B cell (primary cell): ENCODE results near the gene MPP2. TPM values are rescaled to one million over a fixed set of nuclear protein-coding genes. Genes with fewer than 3 reads are reported as not detected.

ENCODE experiments used
- ATAC-seq: fragments of 200-7000 bp; cut with Tn5 transposase; one replicate; pipeline ENCODE4 v1.10.0; 2021; ENCODE audit warnings: low read depth, mild to moderate bottlenecking, moderate number of reproducible peaks, moderate library complexity
- CTCF ChIA-PET: fragments of 350-600 bp; sonication (Branson Sonifier 250); formaldehyde crosslinking; loops from one replicate; lab custom pipeline; 2021; ENCODE audit warnings: antibody characterized with exemption, inconsistent platforms; lab: Charles Lee
- POLR2A ChIA-PET: fragments of 350-600 bp; sonication (Branson Sonifier 250); formaldehyde crosslinking; loops from one replicate; lab custom pipeline; 2021; ENCODE audit warnings: antibody characterized with exemption; lab: Charles Lee
- DNase-seq: peaks from one replicate; pipeline ENCODE4 v3.0.0; 2013
- H2AFZ ChIP-seq: 2 replicates; pipeline ENCODE4 v1.6.1; 2012; ENCODE audit warnings: mild to moderate bottlenecking, low read depth, low read length; ENCODE audit not compliant: insufficient read depth, poor library complexity, severe bottlenecking
- H3K27ac ChIP-seq, 2 donors: 1 replicate in 1 of 2; 2 replicates in 1 of 2; pipeline ENCODE4 v1.5.1; 2012 to 2013; ENCODE audit warnings: low read length in 2 of 2, mild to moderate bottlenecking in 2 of 2, moderate library complexity in 1 of 2
- H3K27me3 ChIP-seq, 4 experiments: fragments of 200-600 bp in 1 of 4; sonication (generic) in 1 of 4; replicated peaks in 1 of 4; 1 replicate in 2 of 4; 2 replicates in 2 of 4; pipeline versions ENCODE4 v1.6.1 to v1.7.0; 2013 to 2016; ENCODE audit warnings: low read length in 3 of 4, mild to moderate bottlenecking in 2 of 4, mixed read lengths in 1 of 4, moderate library complexity in 1 of 4; ENCODE audit not compliant: insufficient read depth in 4 of 4, control insufficient read depth in 3 of 4; ENCODE audit errors: control extremely low read depth in 1 of 4
- H3K36me3 ChIP-seq, 2 experiments: replicated peaks in 1 of 2; 1 replicate in 1 of 2; 2 replicates in 1 of 2; pipeline versions ENCODE4 v1.6.1 to v1.7.1; 2013; ENCODE audit warnings: low read length in 1 of 2; ENCODE audit not compliant: insufficient read depth in 2 of 2, control insufficient read depth in 1 of 2; ENCODE audit errors: control extremely low read depth in 1 of 2, extremely low read depth in 1 of 2
- H3K4me1 ChIP-seq, 2 donors: fragments of 200-600 bp in 1 of 2; sonication (generic) in 1 of 2; 1 replicate in 1 of 2; 2 replicates in 1 of 2; pipeline versions ENCODE4 v1.5.1 to v1.6.1; 2013 to 2017; ENCODE audit warnings: low read length in 2 of 2; ENCODE audit not compliant: control insufficient read depth in 2 of 2, insufficient read depth in 2 of 2
- H3K4me2 ChIP-seq: replicated peaks from 2 replicates; pipeline ENCODE3; 2012; ENCODE audit warnings: mild to moderate bottlenecking, low read depth, low read length; ENCODE audit not compliant: poor library complexity, severe bottlenecking
- H3K4me3 ChIP-seq, 5 experiments: fragments of 200-600 bp in 1 of 5; sonication (generic) in 1 of 5; 1 replicate in 3 of 5; 2 replicates in 2 of 5; pipeline versions ENCODE4 v1.5.1 to v1.7.0; 2011 to 2016; ENCODE audit warnings: low read length in 4 of 5, mild to moderate bottlenecking in 4 of 5, low read depth in 2 of 5, control low read depth in 1 of 5, moderate library complexity in 1 of 5; ENCODE audit not compliant: insufficient read depth in 1 of 5; ENCODE audit errors: control extremely low read depth in 1 of 5, extremely low read depth in 1 of 5
- H3K79me2 ChIP-seq: fragments of 200-600 bp; sonication (generic); one replicate; pipeline ENCODE4 v1.6.0; 2016; ENCODE audit warnings: low read length; ENCODE audit not compliant: control insufficient read depth, insufficient read depth
- H3K9ac ChIP-seq: fragments of 200-600 bp; sonication (generic); 2 replicates; pipeline ENCODE4 v1.6.1; 2017; ENCODE audit warnings: mild to moderate bottlenecking, low read length, moderate library complexity
- H3K9me3 ChIP-seq, 3 donors: one replicate each; pipeline versions ENCODE4 v1.6.1 to v1.7.1; 2013; ENCODE audit warnings: low read length in 2 of 3; ENCODE audit not compliant: control insufficient read depth in 2 of 3, insufficient read depth in 1 of 3; ENCODE audit errors: control extremely low read depth in 1 of 3
- H4K20me1 ChIP-seq: 2 replicates; pipeline ENCODE4 v1.6.0; 2012; ENCODE audit warnings: mild to moderate bottlenecking, low read length; ENCODE audit not compliant: insufficient read depth, control insufficient read depth, poor library complexity, severe bottlenecking
- H3K27ac Mint-ChIP-seq: one replicate; pipeline ENCODE4 v1.8.0; 2021; ENCODE audit warnings: mixed read lengths
- H3K27me3 Mint-ChIP-seq: one replicate; pipeline ENCODE4 v1.8.0; 2021; ENCODE audit warnings: mixed read lengths
- H3K4me1 Mint-ChIP-seq: one replicate; pipeline ENCODE4 v1.8.0; 2021; ENCODE audit warnings: mixed read lengths
- H3K4me3 Mint-ChIP-seq: one replicate; pipeline ENCODE4 v1.8.0; 2021; ENCODE audit warnings: mixed read lengths
- H3K9me3 Mint-ChIP-seq: one replicate; pipeline ENCODE4 v1.8.0; 2022; ENCODE audit warnings: mixed read lengths; ENCODE audit not compliant: insufficient read depth
- CTCF ChIP-seq: fragments of 200-600 bp; IDR thresholded peaks from one replicate; pipeline ENCODE4 v1.8.0; 2022; ENCODE audit warnings: antibody characterized with exemption, mild to moderate bottlenecking
- EZH2 ChIP-seq: IDR thresholded peaks from 2 replicates; pipeline ENCODE4 v1.6.1; 2012; ENCODE audit warnings: borderline replicate concordance, low read depth, mild to moderate bottlenecking, moderate library complexity, low read length; ENCODE audit not compliant: insufficient read depth, poor library complexity, severe bottlenecking
- WGBS: methylation state at CpG from one replicate; pipeline ENCODE4 v1.1.5; 2013; ENCODE audit warnings: missing lambda C conversion rate; ENCODE audit not compliant: insufficient coverage; 5-methylcytosine and 5-hydroxymethylcytosine counted together
- intact Hi-C: fragments of 100-400 bp; cut with micrococcal nuclease; formaldehyde crosslinking; loops from one replicate; pipeline ENCODE4 v1.10.0; 2022
- polyA plus RNA-seq: library from polyadenylated mRNA; depleted of rRNA; stranded (reverse); fragments of >200 nt; gene quantifications from 2 replicates; pipeline ENCODE4 v1.2.3, GENCODE V29; 2012
- total RNA-seq, 2 donors: library from RNA; stranded (reverse); fragments of 120-200 nt in 1 of 2; gene quantifications; 1 replicate in 1 of 2; 2 replicates in 1 of 2; pipeline versions ENCODE4 v1.2.3 to v1.2.4, GENCODE V29; 2013 to 2022

The MPP2 gene
- total and polyA plus RNA-seq, 2 donors (not counting 1 experiment from before 2014, with no cell fraction given) = 0.15 TPM; not detected in 1

DNA sequence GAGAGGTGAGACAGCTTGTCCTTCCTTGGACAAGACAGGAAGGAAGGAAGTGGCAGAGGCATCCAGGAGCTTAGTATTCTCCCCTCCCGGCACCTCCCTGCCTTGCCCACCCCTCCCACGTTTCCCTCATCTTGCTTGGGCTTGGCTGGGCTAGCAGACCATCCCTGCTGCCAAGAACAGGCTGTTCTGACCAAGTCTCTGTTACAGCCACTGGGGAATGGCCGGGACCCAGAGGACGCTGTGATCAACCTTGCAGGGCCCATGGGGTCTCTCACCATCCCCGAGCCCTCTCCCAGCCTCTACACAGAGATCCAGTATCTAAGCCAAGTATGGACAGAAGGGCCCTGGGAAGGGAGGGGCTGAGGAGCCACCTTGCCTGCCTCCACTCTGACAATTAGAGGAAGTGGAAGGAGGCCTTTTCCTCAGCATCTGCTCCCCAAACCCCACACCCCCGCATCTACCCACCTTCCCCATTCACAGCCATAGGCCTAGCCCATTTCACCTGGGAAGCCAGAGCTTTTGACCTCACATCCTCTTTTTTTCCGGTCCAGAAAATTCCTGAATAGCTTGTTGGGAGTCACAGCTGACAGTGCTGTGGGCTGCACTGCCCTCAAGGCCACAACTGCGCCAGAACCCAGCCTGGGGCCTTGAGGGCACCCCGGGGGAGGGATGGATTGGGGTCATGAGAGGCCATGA lies 46.3 kb downstream of the MPP2 start:
- Histone ChIP-seq H3K36me3 (no peaks in the 10 kb centered on the region), H3K9ac (no peak overlapping the region), H3K9me3 (peaks cover 0 to 13% (median 0%) of the 10 kb centered on the region in 3 donors), H3K27ac (no peak overlapping the region), H2AFZ (no peak overlapping the region), H4K20me1 (no peaks in the 10 kb centered on the region), H3K4me1 (no peaks in the 10 kb centered on the region), H3K4me2 (no peak overlapping the region), H3K79me2 (no peaks in the 10 kb centered on the region), H3K27me3 (peaks cover 0 to 23% (median 2%) of the 10 kb centered on the region in 4 experiments), H3K4me3 (no peak overlapping the region)
- Mint-ChIP-seq H3K4me3 (no peak overlapping the region), H3K27ac (no peak overlapping the region), H3K27me3 (peaks cover 38% of the 10 kb centered on the region), H3K4me1 (no peaks in the 10 kb centered on the region), H3K9me3 (no peaks in the 10 kb centered on the region)
- TF ChIP-seq CTCF = no peak
- no peak for TF ChIP-seq EZH2
- intact Hi-C loops = no loop called here
- 71% methylated on average over 8 of the region's 9 CpGs for WGBS
- no peak for ATAC-seq
- CTCF ChIA-PET = interaction anchor here (0.9 kb wide), 1 partner anchor 18 kb away, joined by 3 read pairs; no protein-coding TSS in a partner anchor
- no peak for DNase-seq
- POLR2A ChIA-PET = no interaction called here

DNA sequence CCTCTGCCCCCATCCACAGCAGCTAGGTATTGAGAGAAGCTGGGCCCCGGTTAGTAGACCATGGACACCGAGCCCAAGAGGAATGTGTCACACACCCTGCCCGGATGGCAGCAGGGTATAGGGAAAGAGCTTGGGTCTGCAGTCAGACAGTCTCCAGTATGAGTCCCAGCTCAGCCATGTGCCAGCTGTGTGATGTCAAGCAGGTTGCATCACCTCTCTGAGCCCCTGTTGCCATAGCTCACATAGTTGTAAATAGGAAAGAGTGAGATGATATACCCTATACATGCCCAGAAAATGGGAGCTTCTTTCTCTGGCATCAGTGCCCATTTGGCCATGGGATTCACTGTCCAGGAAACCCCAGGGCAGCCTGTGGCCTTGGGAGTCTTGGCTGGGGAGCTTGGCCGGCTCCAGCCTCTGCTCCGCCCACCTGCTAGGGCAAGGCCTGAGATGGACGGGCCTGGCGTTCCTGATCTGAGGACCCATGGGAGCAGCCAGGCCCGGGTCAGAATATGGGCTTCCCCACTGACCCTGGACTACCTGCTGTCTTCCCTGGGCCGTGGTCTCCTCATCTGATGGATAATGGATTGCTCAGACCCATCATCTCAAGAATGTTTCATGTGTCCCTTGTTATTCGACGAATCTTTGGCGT lies 47.1 kb downstream of the MPP2 start:
- CTCF ChIA-PET = interaction anchor here (1.4 kb wide), 1 partner anchor 18 kb away, joined by 5 read pairs; no protein-coding TSS in a partner anchor
- WGBS = 92% methylated on average over 10 of the region's 12 CpGs
- no peak for TF ChIP-seq CTCF
- TF ChIP-seq EZH2 = no peak
- H3K4me1 ChIP-seq = no peaks in the 10 kb centered on the region
- no peaks in the 10 kb centered on the region for H4K20me1 ChIP-seq
- no peaks in the 10 kb centered on the region for H3K79me2 ChIP-seq
- peaks cover 0 to 27% (median 2%) of the 10 kb centered on the region in 4 experiments for H3K27me3 ChIP-seq
- no peak overlapping the region for H3K27ac Mint-ChIP-seq
- intact Hi-C loops = no loop called here
- no peaks in the 10 kb centered on the region for H3K9me3 Mint-ChIP-seq
- POLR2A ChIA-PET = interaction anchor here (0.5 kb wide), 1 partner anchor 142 kb away, joined by 6 read pairs; no protein-coding TSS in a partner anchor
- no peak overlapping the region for H3K4me3 Mint-ChIP-seq
- no peaks in the 10 kb centered on the region for H3K36me3 ChIP-seq
- DNase-seq (no peak), ATAC-seq (no peak)
- no peaks in the 10 kb centered on the region for H3K4me1 Mint-ChIP-seq
- no peak overlapping the region for H3K9ac ChIP-seq
- no peak overlapping the region for H3K4me3 ChIP-seq
- peaks cover 40% of the 10 kb centered on the region for H3K27me3 Mint-ChIP-seq
- H3K27ac ChIP-seq = no peak overlapping the region
- H3K4me2 ChIP-seq = no peak overlapping the region
- H3K9me3 ChIP-seq = peaks cover 0 to 13% (median 0%) of the 10 kb centered on the region in 3 donors
- no peak overlapping the region for H2AFZ ChIP-seq
